SK-N-SH treated with all-trans-retinoic acid at 6 μM for 48 hours (cell line): ENCODE measurements around the gene ATAD3B.

Experiments
- ATAC-seq: fragments of 200-7000 bp; cut with Tn5 transposase; 3 replicates; pipeline ENCODE4 v1.9.1; 2020; ENCODE audit warnings: mild to moderate bottlenecking, moderate library complexity
- ARNTL ChIP-seq: fragments of 450-650 bp; formaldehyde crosslinking; IDR thresholded peaks from 2 replicates; pipeline ENCODE4 v1.5.0; 2020; ENCODE audit warnings: low read depth, mild to moderate bottlenecking, moderate library complexity, borderline replicate concordance
- BACH2 ChIP-seq: fragments of 250-450 bp; sonication (Bioruptor Pico); IDR thresholded peaks from 2 replicates; pipeline ENCODE4 v1.9.0; 2021; ENCODE audit warnings: mild to moderate bottlenecking, borderline replicate concordance
- CREB5 ChIP-seq: fragments of 250-450 bp; sonication (Bioruptor Pico); IDR thresholded peaks from 2 replicates; pipeline ENCODE4 v1.5.1; 2020; ENCODE audit warnings: low read depth, mild to moderate bottlenecking, moderate library complexity
- CSDC2 ChIP-seq: fragments of 250-450 bp; sonication (Bioruptor Pico); IDR thresholded peaks from 2 replicates; pipeline ENCODE4 v1.5.0; 2020; ENCODE audit warnings: mild to moderate bottlenecking, moderate library complexity
- CSRNP3 ChIP-seq: fragments of 250-450 bp; sonication (Bioruptor Pico); IDR thresholded peaks from 2 replicates; pipeline ENCODE4 v1.5.1; 2021; ENCODE audit warnings: mild to moderate bottlenecking, moderate library complexity
- ESRRG ChIP-seq: fragments of 250-450 bp; sonication (Bioruptor Pico); IDR thresholded peaks from 2 replicates; pipeline ENCODE4 v1.6.1; 2021; ENCODE audit warnings: mild to moderate bottlenecking
- GLIS3 ChIP-seq: fragments of 250-450 bp; sonication (Bioruptor Pico); IDR thresholded peaks from 2 replicates; pipeline ENCODE4 v1.5.0; 2020; ENCODE audit warnings: mild to moderate bottlenecking, moderate library complexity
- OSR1 ChIP-seq: fragments of 250-450 bp; sonication (Bioruptor Pico); IDR thresholded peaks from 2 replicates; pipeline ENCODE4 v1.8.0; 2022; ENCODE audit warnings: moderate library complexity, mild to moderate bottlenecking, inconsistent platforms
- PATZ1 ChIP-seq: fragments of 250-450 bp; sonication (Bioruptor Pico); IDR thresholded peaks from 2 replicates; pipeline ENCODE4 v1.8.0; 2020; ENCODE audit warnings: mild to moderate bottlenecking, moderate library complexity, borderline replicate concordance
- POU6F1 ChIP-seq: fragments of 250-450 bp; sonication (Bioruptor Pico); IDR thresholded peaks from 2 replicates; pipeline ENCODE4 v1.8.0; 2021; ENCODE audit warnings: low read depth, mild to moderate bottlenecking, moderate library complexity, borderline replicate concordance
- PPARA ChIP-seq: fragments of 250-450 bp; sonication (Bioruptor Pico); IDR thresholded peaks from 2 replicates; pipeline ENCODE4 v1.5.0; 2020; ENCODE audit warnings: mild to moderate bottlenecking, borderline replicate concordance
- RARB ChIP-seq: fragments of 250-450 bp; sonication (Bioruptor Pico); IDR thresholded peaks from 2 replicates; pipeline ENCODE4 v1.8.0; 2021; ENCODE audit warnings: mild to moderate bottlenecking, moderate library complexity
- TCF4 ChIP-seq: fragments of 250-450 bp; sonication (Bioruptor Pico); IDR thresholded peaks from 2 replicates; pipeline ENCODE4 v1.8.0; 2021; ENCODE audit warnings: mild to moderate bottlenecking, moderate library complexity, borderline replicate concordance
- TOX ChIP-seq: fragments of 250-450 bp; sonication (Bioruptor Pico); IDR thresholded peaks from 2 replicates; pipeline ENCODE4 v1.8.0; 2021; ENCODE audit warnings: mild to moderate bottlenecking, moderate library complexity, borderline replicate concordance
- TSHZ2 ChIP-seq: fragments of 250-450 bp; sonication (Bioruptor Pico); IDR thresholded peaks from 2 replicates; pipeline ENCODE4 v1.5.0; 2020; ENCODE audit warnings: mild to moderate bottlenecking, moderate library complexity
- ZC3H10 ChIP-seq: fragments of 250-450 bp; sonication (Bioruptor Pico); IDR thresholded peaks from 2 replicates; pipeline ENCODE4 v1.5.1; 2021; ENCODE audit warnings: mild to moderate bottlenecking, moderate library complexity
- ZFP3 ChIP-seq: fragments of 250-450 bp; sonication (Bioruptor Pico); IDR thresholded peaks from 2 replicates; pipeline ENCODE4 v1.5.0; 2020; ENCODE audit warnings: mild to moderate bottlenecking, moderate library complexity
- ZFP30 ChIP-seq: fragments of 450-650 bp; formaldehyde crosslinking; IDR thresholded peaks from 2 replicates; pipeline ENCODE4 v1.5.0; 2022; ENCODE audit warnings: mild to moderate bottlenecking, moderate library complexity
- ZNF565 ChIP-seq: fragments of 450-650 bp; formaldehyde crosslinking; conservative IDR thresholded peaks from 2 replicates; pipeline ENCODE4 v1.5.0; 2020; ENCODE audit warnings: low read depth, mild to moderate bottlenecking, moderate library complexity
- ZNF70 ChIP-seq: fragments of 450-650 bp; formaldehyde crosslinking; IDR thresholded peaks from 2 replicates; pipeline ENCODE4 v1.5.0; 2020; ENCODE audit warnings: mild to moderate bottlenecking, moderate library complexity
- ZNF8 ChIP-seq: fragments of 450-650 bp; formaldehyde crosslinking; IDR thresholded peaks from 2 replicates; pipeline ENCODE4 v1.5.0; 2020; ENCODE audit warnings: mild to moderate bottlenecking, moderate library complexity

The ATAD3B gene

GRCh38 chr1:1542766-1543705 lies 71.5 kb downstream of the ATAD3B start (continued):
- no peak for TF ChIP-seq TCF4 (CRISPR knock-in tag)
- no peak for TF ChIP-seq ZNF70

GRCh38 chr1:1543706-1544099 lies 72.1 kb downstream of the ATAD3B start:
- no peak for ATAC-seq
- TF ChIP-seq BACH2 (CRISPR knock-in tag) (no peak), POU6F1 (no peak), CSRNP3 (CRISPR knock-in tag) (no peak), ARNTL (no peak), ZC3H10 (no peak), ZFP3 (CRISPR knock-in tag) (no peak), CREB5 (CRISPR knock-in tag) (no peak), TOX (CRISPR knock-in tag) (no peak), ZNF565 (CRISPR knock-in tag) (no peak), GLIS3 (CRISPR knock-in tag) (no peak)
- TF ChIP-seq, all 23 proteins: peak for 0

GRCh38 chr1:1544544-1544943 lies 73.0 kb downstream of the ATAD3B start:
- ATAC-seq, result no peak
- TF ChIP-seq ZFP30 (no peak), POU6F1 (no peak), ZNF565 (CRISPR knock-in tag) (no peak), ZNF70 (no peak), GLIS3 (CRISPR knock-in tag) (no peak), ZC3H10 (no peak), CSDC2 (CRISPR knock-in tag) (no peak), OSR1 (CRISPR knock-in tag) (no peak), PATZ1 (CRISPR knock-in tag) (no peak), PPARA (no peak), ESRRG (CRISPR knock-in tag) (no peak), ARNTL (no peak), BACH2 (CRISPR knock-in tag) (no peak), RARB (CRISPR knock-in tag) (no peak), TSHZ2 (CRISPR knock-in tag) (no peak), ZNF8 (CRISPR knock-in tag) (no peak), CREB5 (CRISPR knock-in tag) (no peak)
